Naive thymus-derived CD8-positive, alpha-beta T cell (primary cell): ENCODE data around the gene DHRS1. TPM values are rescaled to one million over a fixed set of nuclear protein-coding genes. Genes with fewer than 3 reads are reported as not detected.

ENCODE experiments used
- ATAC-seq, 2 donors: fragments of 150-1000 bp; cut with Tn5 transposase in 1 of 2; sonication (Bioruptor Pico), chemical (Tn5 transposase) in 1 of 2; 1 replicate in 1 of 2; 2 replicates in 1 of 2; pipeline ENCODE4 v1.10.0; 2021; ENCODE audit warnings: mild to moderate bottlenecking in 2 of 2, moderate library complexity in 2 of 2
- POLR2A ChIA-PET: fragments of 350-600 bp; sonication (Branson Sonifier 250); formaldehyde crosslinking; loops from one replicate; lab custom pipeline; 2021; ENCODE audit warnings: antibody characterized with exemption; lab: Charles Lee
- DNase-seq, 10 donors: peaks; one replicate each; pipeline versions ENCODE4 v3.0.0 to v3.0.0-alpha.2; 2020 to 2022
- H3K27ac Mint-ChIP-seq, 10 donors: one replicate each; pipeline ENCODE4 v1.8.0; 2020 to 2022; ENCODE audit warnings: mild to moderate bottlenecking in 10 of 10, mixed read lengths in 10 of 10, moderate library complexity in 4 of 10, inconsistent platforms in 1 of 10
- H3K27me3 Mint-ChIP-seq, 5 donors: one replicate each; pipeline ENCODE4 v1.8.0; 2021 to 2022; ENCODE audit warnings: mixed read lengths in 5 of 5
- H3K36me3 Mint-ChIP-seq, 3 donors: one replicate each; pipeline ENCODE4 v1.8.0; 2020 to 2022; ENCODE audit warnings: mixed read lengths in 3 of 3, mild to moderate bottlenecking in 2 of 3, inconsistent platforms in 1 of 3
- H3K4me1 Mint-ChIP-seq, 4 donors: one replicate each; pipeline ENCODE4 v1.8.0; 2021 to 2022; ENCODE audit warnings: mixed read lengths in 4 of 4
- H3K4me3 Mint-ChIP-seq, 10 donors: one replicate each; pipeline ENCODE4 v1.8.0; 2020 to 2022; ENCODE audit warnings: mild to moderate bottlenecking in 10 of 10, mixed read lengths in 10 of 10, moderate library complexity in 6 of 10, inconsistent platforms in 1 of 10
- H3K9me3 Mint-ChIP-seq, 9 donors: one replicate each; pipeline ENCODE4 v1.8.0; 2020 to 2022; ENCODE audit warnings: mixed read lengths in 9 of 9, mild to moderate bottlenecking in 3 of 9, inconsistent platforms in 1 of 9, moderate library complexity in 1 of 9
- polyA plus RNA-seq, 3 donors: library from polyadenylated mRNA; unstranded; fragments of 300-500 nt; fragmentation: Illumina TruSeq; gene quantifications; one replicate each; pipeline ENCODE4 v1.2.3, GENCODE V29; 2021
- total RNA-seq, 8 experiments: library from RNA in 2 of 8; stranded (reverse) in 2 of 8; gene quantifications; one replicate each; pipeline ENCODE4 v1.2.3 and lab custom pipeline; 2021 to 2026

Gene DHRS1
- total and polyA plus RNA-seq, 5 experiments from 2014 or later = 19.6 to 34.2 (median 22.4) TPM

- POLR2A ChIA-PET = interaction anchor here (0.7 to 8.2 kb wide), 5 partner anchors 14 to 98 kb away, joined by 3 to 67 read pairs (median 4); partner anchors contain the start of genes DHRS1, MDP1, NOP9 and TINF2
- DNase-seq (peak in 1 of 10 donors; percentile 38), ATAC-seq (no peak)
- no peaks in the 10 kb centered on the region for H3K27me3 Mint-ChIP-seq
- no peaks in the 10 kb centered on the region for H3K9me3 Mint-ChIP-seq
- H3K36me3 Mint-ChIP-seq = no peaks in the 10 kb centered on the region
- H3K4me3 Mint-ChIP-seq = peak overlapping the region in 9 of 10 donors; percentile 52 to 87 (median 74)
- peaks cover 34 to 64% (median 61%) of the 10 kb centered on the region in 4 donors for H3K4me1 Mint-ChIP-seq
- peak overlapping the region; percentile 63 to 89 (median 80) for H3K27ac Mint-ChIP-seq
These were observed 14.3 kb upstream of the DHRS1 start for GRCh38 chr14:24313913-24314312.

GRCh38 chr14:24312736-24313507 lies 13.3 kb upstream of the DHRS1 start:
- Mint-ChIP-seq H3K9me3 (no peaks in the 10 kb centered on the region), H3K4me1 (peaks cover 37 to 73% (median 69%) of the 10 kb centered on the region in 4 donors), H3K27me3 (no peaks in the 10 kb centered on the region), H3K4me3 (peak overlapping the region; percentile 57 to 87 (median 82)), H3K36me3 (peaks cover 0 to 2% (median 0%) of the 10 kb centered on the region in 3 donors), H3K27ac (peak overlapping the region; percentile 67 to 94 (median 88))
- POLR2A ChIA-PET = interaction anchor here (0.6 to 8.2 kb wide), 9 partner anchors 8 to 117 kb away, joined by 3 to 67 read pairs (median 4); partner anchors contain the start of genes ADCY4, CBLN3, DHRS1 and KHNYN
- ATAC-seq (no peak), DNase-seq (peak in 5 of 10 donors; percentile 21 to 62 (median 36))

- peak overlapping the region; percentile 77 to 87 (median 82) for H3K4me3 Mint-ChIP-seq
- peaks cover 41 to 80% (median 73%) of the 10 kb centered on the region in 4 donors for H3K4me1 Mint-ChIP-seq
- no peaks in the 10 kb centered on the region for H3K9me3 Mint-ChIP-seq
- peak in 2 of 10 donors; percentile 4 to 27 for DNase-seq
- POLR2A ChIA-PET = interaction anchor here (1.0 to 8.2 kb wide), 18 partner anchors 9 to 1010 kb away, joined by 3 to 67 read pairs (median 4); partner anchors contain the start of genes ADCY4, CBLN3, DHRS1 and KHNYN
- H3K27me3 Mint-ChIP-seq = no peaks in the 10 kb centered on the region
- H3K27ac Mint-ChIP-seq = peak overlapping the region; percentile 77 to 94 (median 89)
- ATAC-seq = peak in 1 of 2 donors; percentile 7
- H3K36me3 Mint-ChIP-seq = peaks cover 0 to 11% (median 0%) of the 10 kb centered on the region in 3 donors
These were observed 12.4 kb upstream of the DHRS1 start for GRCh38 chr14:24311837-24312615.

- peak within 1 kb of the TSS; percentile 82 to 95 (median 92) for H3K27ac Mint-ChIP-seq
These were observed 11.3 kb upstream of the DHRS1 start, which contains the start of gene LTB4R for GRCh38 chr14:24310646-24311604. Gene LTB4R, plus strand, starts transcription at chr14:24311502. Its CDS starts 4,150 bp downstream, at chr14:24315652.

GRCh38 chr14:24310265-24310645 lies 10.7 kb upstream of the DHRS1 start:
- POLR2A ChIA-PET = interaction anchor here (0.8 to 8.2 kb wide), 11 partner anchors 10 to 196 kb away, joined by 3 to 67 read pairs (median 10); partner anchors contain the start of genes ADCY4, CBLN3, DCAF11 and DHRS1
- peaks cover 37 to 73% (median 69%) of the 10 kb centered on the region in 4 donors for H3K4me1 Mint-ChIP-seq
- H3K4me3 Mint-ChIP-seq = peak overlapping the region; percentile 75 to 87 (median 80)
- peaks cover 0 to 29% (median 5%) of the 10 kb centered on the region in 3 donors for H3K36me3 Mint-ChIP-seq
- H3K27ac Mint-ChIP-seq = peak overlapping the region; percentile 82 to 95 (median 90)
- DNase-seq (no peak), ATAC-seq (no peak)
- H3K27me3 Mint-ChIP-seq = no peaks in the 10 kb centered on the region
- H3K9me3 Mint-ChIP-seq = no peaks in the 10 kb centered on the region

More at GRCh38 chr14:24310646-24311604, 11.3 kb upstream of the DHRS1 start, which contains the start of gene LTB4R:
- peaks cover 41 to 80% (median 73%) of the 10 kb centered on the region in 4 donors for H3K4me1 Mint-ChIP-seq
- H3K9me3 Mint-ChIP-seq = no peaks in the 10 kb centered on the region
- no peaks in the 10 kb centered on the region for H3K27me3 Mint-ChIP-seq
- H3K36me3 Mint-ChIP-seq = peaks cover 0 to 22% (median under 1%) of the 10 kb centered on the region in 3 donors
- DNase-seq (peak; percentile 53 to 82 (median 67)), ATAC-seq (peak; percentile 85 to 87)
- peak within 1 kb of the TSS; percentile 77 to 87 (median 82) for H3K4me3 Mint-ChIP-seq
- POLR2A ChIA-PET = interaction anchor here (0.8 to 8.2 kb wide), 20 partner anchors 10 to 1009 kb away, joined by 3 to 67 read pairs (median 4); partner anchors contain the start of genes ADCY4, CBLN3, DCAF11 and DHRS1

GRCh38 chr14:24309538-24310264 lies 10.1 kb upstream of the DHRS1 start, which contains the start of gene LTB4R2:
Gene LTB4R2, plus strand, starts transcription at chr14:24310140. Its CDS starts 525 bp downstream, at chr14:24310665.
- Mint-ChIP-seq H3K4me3 (peak within 1 kb of the TSS; percentile 77 to 87 (median 82)), H3K27ac (peak within 1 kb of the TSS; percentile 82 to 95 (median 92)), H3K4me1 (peaks cover 39 to 70% (median 66%) of the 10 kb centered on the region in 4 donors), H3K36me3 (peaks cover 0 to 35% (median 10%) of the 10 kb centered on the region in 3 donors), H3K27me3 (no peaks in the 10 kb centered on the region), H3K9me3 (no peaks in the 10 kb centered on the region)
- POLR2A ChIA-PET = interaction anchor here (1.0 to 8.2 kb wide), 8 partner anchors 9 to 196 kb away, joined by 3 to 67 read pairs (median 16); partner anchors contain the start of genes ADCY4, CBLN3, DCAF11 and DHRS1
- ATAC-seq = no peak
- no peak for DNase-seq

- H3K4me3 Mint-ChIP-seq = peak overlapping the region in 5 of 10 donors; percentile 1 to 42 (median 9)
These were observed 9.0 kb upstream of the DHRS1 start for GRCh38 chr14:24308342-24309124.

GRCh38 chr14:24307575-24308341 lies 8.2 kb upstream of the DHRS1 start, which contains the start of gene CIDEB:
Gene CIDEB, minus strand, starts transcription at chr14:24307977. Its CDS starts 119 bp downstream, at chr14:24307858.
- peak within 1 kb of the TSS in 9 of 10 donors; percentile 35 to 88 (median 64) for H3K27ac Mint-ChIP-seq
- H3K36me3 Mint-ChIP-seq = peaks cover 0 to 54% (median 25%) of the 10 kb centered on the region in 3 donors
- no peaks in the 10 kb centered on the region for H3K27me3 Mint-ChIP-seq
- H3K9me3 Mint-ChIP-seq = no peaks in the 10 kb centered on the region
- peak within 1 kb of the TSS in 5 of 10 donors; percentile 1 to 42 (median 9) for H3K4me3 Mint-ChIP-seq
- H3K4me1 Mint-ChIP-seq = peaks cover 27 to 53% (median 47%) of the 10 kb centered on the region in 4 donors
- no peak for ATAC-seq
- DNase-seq = peak; percentile 35 to 75 (median 58)
- POLR2A ChIA-PET = interaction anchor here (0.5 to 8.2 kb wide), 9 partner anchors 7 to 1720 kb away, joined by 3 to 67 read pairs (median 3); partner anchors contain the start of genes DHRS1, NOP9, TINF2 and TM9SF1

More at GRCh38 chr14:24308342-24309124, 9.0 kb upstream of the DHRS1 start:
- POLR2A ChIA-PET = interaction anchor here (0.5 to 8.2 kb wide), 7 partner anchors 8 to 123 kb away, joined by 3 to 67 read pairs (median 3); partner anchors contain the start of genes DHRS1, NOP9, TINF2 and TM9SF1
- Mint-ChIP-seq H3K9me3 (no peaks in the 10 kb centered on the region), H3K27ac (peak overlapping the region in 9 of 10 donors; percentile 35 to 88 (median 60)), H3K4me1 (peaks cover 30 to 58% (median 54%) of the 10 kb centered on the region in 4 donors), H3K27me3 (no peaks in the 10 kb centered on the region), H3K36me3 (peaks cover 0 to 46% (median 18%) of the 10 kb centered on the region in 3 donors)
- ATAC-seq (no peak), DNase-seq (no peak)

GRCh38 chr14:24307156-24307574 lies 7.6 kb upstream of the DHRS1 start:
- H3K36me3 Mint-ChIP-seq = peaks cover 0 to 60% (median 25%) of the 10 kb centered on the region in 3 donors
- peaks cover 23 to 48% (median 42%) of the 10 kb centered on the region in 4 donors for H3K4me1 Mint-ChIP-seq
- peak overlapping the region in 3 of 10 donors; percentile 64 to 87 (median 75) for H3K27ac Mint-ChIP-seq
- H3K9me3 Mint-ChIP-seq = no peaks in the 10 kb centered on the region
- POLR2A ChIA-PET = interaction anchor here (0.8 to 8.2 kb wide), 6 partner anchors 6 to 112 kb away, joined by 3 to 67 read pairs (median 3); partner anchors contain the start of genes DHRS1, NOP9, TINF2 and TM9SF1
- DNase-seq (no peak), ATAC-seq (no peak)
- H3K27me3 Mint-ChIP-seq = no peaks in the 10 kb centered on the region
- no peak overlapping the region for H3K4me3 Mint-ChIP-seq
